OCI-LY7 (cell line): Measurements from ENCODE around the gene ASB1. TPM values are rescaled to one million over a fixed set of nuclear protein-coding genes. Genes with fewer than 3 reads are reported as not detected.

Experiments
- BruUV-seq: library from RNA; stranded (reverse); fragments of 400-500 nt; replicated peaks from 2 replicates; lab custom pipeline; 2021; lab: Mats Ljungman, UMichigan
- CTCF ChIA-PET: fragments of 300-600 bp; sonication (Branson Sonifier 250); formaldehyde crosslinking; loops from one replicate; lab custom pipeline; 2022; ENCODE audit warnings: antibody characterized with exemption; ENCODE audit not compliant: unreplicated experiment; lab: Charles Lee
- POLR2A ChIA-PET: fragments of 300-600 bp; sonication (Branson Sonifier 250); formaldehyde crosslinking; loops from one replicate; lab custom pipeline; 2022; ENCODE audit warnings: antibody characterized with exemption; lab: Charles Lee
- DNase-seq: peaks from one replicate; pipeline ENCODE4 v3.0.0-alpha.2; 2015; ENCODE audit warnings: low spot score
- H2AFZ ChIP-seq: fragments of 200-600 bp; sonication (generic), shearing (Covaris generic); 2 replicates; pipeline ENCODE4 v1.6.1; 2014; ENCODE audit warnings: mild to moderate bottlenecking, antibody characterized with exemption, low read length, moderate library complexity
- H3K27ac ChIP-seq: fragments of 200-600 bp; sonication (generic); 2 replicates; pipeline ENCODE4 v1.5.1; 2014; ENCODE audit warnings: mixed run types, low read depth, mild to moderate bottlenecking, moderate library complexity, low read length, inconsistent platforms; ENCODE audit not compliant: poor library complexity, severe bottlenecking
- H3K36me3 ChIP-seq: fragments of 200-600 bp; sonication (generic); 2 replicates; pipeline ENCODE4 v1.6.1; 2014; ENCODE audit warnings: mild to moderate bottlenecking, antibody characterized with exemption, low read length, moderate library complexity, mixed read lengths; ENCODE audit not compliant: insufficient read depth
- H3K4me1 ChIP-seq: fragments of 200-600 bp; sonication (generic); 2 replicates; pipeline ENCODE4 v1.5.1; 2014; ENCODE audit warnings: mild to moderate bottlenecking, low read length; ENCODE audit not compliant: insufficient read depth, poor library complexity, severe bottlenecking
- H3K4me2 ChIP-seq: fragments of 200-600 bp; sonication (generic); 2 replicates; pipeline ENCODE4 v1.6.1; 2014; ENCODE audit warnings: mild to moderate bottlenecking, low read length
- H3K4me3 ChIP-seq: fragments of 200-600 bp; sonication (generic); 2 replicates; pipeline ENCODE4 v1.5.1; 2014; ENCODE audit warnings: mild to moderate bottlenecking, low read depth, low read length; ENCODE audit not compliant: poor library complexity, severe bottlenecking
- H3K79me2 ChIP-seq: fragments of 200-600 bp; sonication (generic); 2 replicates; pipeline ENCODE4 v1.6.1; 2016; ENCODE audit warnings: low read depth, mild to moderate bottlenecking, low read length, moderate library complexity, mixed read lengths; ENCODE audit not compliant: insufficient read depth
- H3K9me2 ChIP-seq: fragments of 200-600 bp; sonication (generic); 2 replicates; pipeline ENCODE4 v1.6.1; 2016; ENCODE audit warnings: mild to moderate bottlenecking, low read length, mixed read lengths; ENCODE audit not compliant: insufficient read depth
- H3K9me3 ChIP-seq: fragments of 200-600 bp; sonication (generic); 2 replicates; pipeline ENCODE4 v1.6.1; 2014; ENCODE audit warnings: mild to moderate bottlenecking, mixed run types, low read length, mixed read lengths
- H4K20me1 ChIP-seq: fragments of 200-600 bp; sonication (generic); 2 replicates; pipeline ENCODE4 v1.6.1; 2014; ENCODE audit warnings: mild to moderate bottlenecking, antibody characterized with exemption, low read length, moderate library complexity, mixed read lengths; ENCODE audit not compliant: insufficient read depth
- EZH2phosphoT487 ChIP-seq: fragments of 200-600 bp; sonication (generic); IDR thresholded peaks from 2 replicates; pipeline ENCODE4 v1.6.1; 2018; ENCODE audit warnings: low read depth, borderline replicate concordance, mild to moderate bottlenecking, mixed run types, antibody characterized with exemption, low read length, moderate library complexity, mixed read lengths
- intact Hi-C: fragments of 100-400 bp; cut with micrococcal nuclease; formaldehyde crosslinking; loops from one replicate; pipeline ENCODE4 v1.10.0; 2022; ENCODE audit not compliant: unreplicated experiment
- total RNA-seq, 2 experiments: library from RNA; depleted of rRNA in 1 of 2; stranded (reverse); fragments of >200 nt in 1 of 2; shearing (Covaris generic) in 1 of 2; gene quantifications; 2 replicates each; pipeline ENCODE4 v1.2.3, GENCODE V29; 2014 to 2022
- TF ChIP-seq, protein P1 (sequence below): fragments of 200-600 bp; sonication (generic); conservative IDR thresholded peaks from 2 replicates; pipeline ENCODE4 v1.5.1; 2014; ENCODE audit warnings: mild to moderate bottlenecking, antibody characterized with exemption, low read length, moderate library complexity, mixed read lengths

The ASB1 gene
- total RNA-seq, 2 experiments from 2014 or later: 19.4 to 37.7 TPM

DNA sequence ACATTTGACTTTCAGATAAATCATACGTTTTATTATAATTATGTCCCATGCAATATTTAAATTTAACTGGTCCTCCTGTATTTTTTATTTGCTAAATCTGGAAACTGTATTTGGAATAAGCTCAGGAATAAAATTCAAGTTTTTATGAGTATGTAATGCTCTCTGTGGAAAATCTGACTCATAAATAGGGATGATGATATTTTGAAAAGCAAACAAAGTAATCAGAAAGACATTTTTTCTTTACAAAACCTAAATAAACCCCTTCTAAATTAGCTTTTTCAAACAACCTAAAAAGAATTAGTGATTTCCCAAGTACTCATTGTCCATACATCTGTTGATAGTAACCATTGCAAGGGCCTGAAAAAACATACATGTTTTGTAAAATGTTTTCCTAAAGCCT is 41.1 kb downstream of the ASB1 start:
- Histone ChIP-seq H4K20me1 (no peaks in the 10 kb centered on the region), H3K4me1 (no peaks in the 10 kb centered on the region), H3K27ac (no peak overlapping the region), H3K36me3 (no peaks in the 10 kb centered on the region), H3K79me2 (no peaks in the 10 kb centered on the region), H3K9me2 (no peaks in the 10 kb centered on the region), H3K9me3 (0 out of 2 replicates have a peak, but pooled peaks cover 4% of the 10 kb centered on the region), H3K4me2 (no peak overlapping the region), H3K4me3 (no peak overlapping the region), H2AFZ (no peak overlapping the region)
- TF ChIP-seq, protein P1, sequence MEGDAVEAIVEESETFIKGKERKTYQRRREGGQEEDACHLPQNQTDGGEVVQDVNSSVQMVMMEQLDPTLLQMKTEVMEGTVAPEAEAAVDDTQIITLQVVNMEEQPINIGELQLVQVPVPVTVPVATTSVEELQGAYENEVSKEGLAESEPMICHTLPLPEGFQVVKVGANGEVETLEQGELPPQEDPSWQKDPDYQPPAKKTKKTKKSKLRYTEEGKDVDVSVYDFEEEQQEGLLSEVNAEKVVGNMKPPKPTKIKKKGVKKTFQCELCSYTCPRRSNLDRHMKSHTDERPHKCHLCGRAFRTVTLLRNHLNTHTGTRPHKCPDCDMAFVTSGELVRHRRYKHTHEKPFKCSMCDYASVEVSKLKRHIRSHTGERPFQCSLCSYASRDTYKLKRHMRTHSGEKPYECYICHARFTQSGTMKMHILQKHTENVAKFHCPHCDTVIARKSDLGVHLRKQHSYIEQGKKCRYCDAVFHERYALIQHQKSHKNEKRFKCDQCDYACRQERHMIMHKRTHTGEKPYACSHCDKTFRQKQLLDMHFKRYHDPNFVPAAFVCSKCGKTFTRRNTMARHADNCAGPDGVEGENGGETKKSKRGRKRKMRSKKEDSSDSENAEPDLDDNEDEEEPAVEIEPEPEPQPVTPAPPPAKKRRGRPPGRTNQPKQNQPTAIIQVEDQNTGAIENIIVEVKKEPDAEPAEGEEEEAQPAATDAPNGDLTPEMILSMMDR: no peak
- no peak for TF ChIP-seq EZH2phosphoT487
- POLR2A ChIA-PET: interaction anchor here (1.1 kb wide), 1 partner anchor 9 kb away, joined by 3 read pairs; no protein-coding TSS in a partner anchor
- DNase-seq: no peak
- intact Hi-C loops: no loop called here
- CTCF ChIA-PET: no interaction called here
- no TSS peak for BruUV-seq

GRCh38 chr2:238469155-238469554 is 42.4 kb downstream of the ASB1 start:
- intact Hi-C loops: no loop called here
- no peak for DNase-seq
- H4K20me1 ChIP-seq: no peaks in the 10 kb centered on the region
- no peaks in the 10 kb centered on the region for H3K4me1 ChIP-seq
- H3K79me2 ChIP-seq: no peaks in the 10 kb centered on the region
- no peaks in the 10 kb centered on the region for H3K36me3 ChIP-seq
- ChIA-PET CTCF (no interaction called here), POLR2A (no interaction called here)
- BruUV-seq: no TSS peak
- no peak overlapping the region for H3K4me3 ChIP-seq
- no peak overlapping the region for H3K27ac ChIP-seq
- H3K4me2 ChIP-seq: no peak overlapping the region
- no peak for TF ChIP-seq EZH2phosphoT487
- TF ChIP-seq, protein P1: no peak
- H3K9me2 ChIP-seq: no peaks in the 10 kb centered on the region
- peaks cover 10% of the 10 kb centered on the region; the same call in 1 of the 2 replicates for H3K9me3 ChIP-seq
- no peak overlapping the region for H2AFZ ChIP-seq

GRCh38 chr2:238473014-238473413 is 46.3 kb downstream of the ASB1 start:
- no peak overlapping the region for H2AFZ ChIP-seq
- DNase-seq: no peak
- H3K4me3 ChIP-seq: no peak overlapping the region
- intact Hi-C loops: no loop called here
- TF ChIP-seq, protein P1: no peak
- no peak for TF ChIP-seq EZH2phosphoT487
- H3K9me2 ChIP-seq: no peaks in the 10 kb centered on the region
- CTCF ChIA-PET: no interaction called here
- H3K4me1 ChIP-seq: no peaks in the 10 kb centered on the region
- POLR2A ChIA-PET: interaction anchor here (0.6 to 0.7 kb wide), 2 partner anchors 20 to 30 kb away, joined by 3 read pairs; no protein-coding TSS in a partner anchor
- H3K27ac ChIP-seq: no peak overlapping the region
- no peaks in the 10 kb centered on the region for H4K20me1 ChIP-seq
- peaks cover 10% of the 10 kb centered on the region; the same call in 1 of the 2 replicates for H3K9me3 ChIP-seq
- H3K4me2 ChIP-seq: no peak overlapping the region
- H3K79me2 ChIP-seq: no peaks in the 10 kb centered on the region
- no peaks in the 10 kb centered on the region for H3K36me3 ChIP-seq
- BruUV-seq: no TSS peak
